SU-DHL-6 (cell line): ENCODE measurements around the gene WFDC10A.
"Not testable (repeated sequence)": the region's sequence is repeated elsewhere in the genome, so short reads cannot be mapped to it uniquely, and the experiment has no call there.

Experiments
- H2AFZ ChIP-seq: fragments of 200-600 bp; sonication (generic); 2 replicates; pipeline ENCODE4 v1.6.1; 2014; ENCODE audit warnings: low read depth, mild to moderate bottlenecking, moderate library complexity, mixed read lengths, antibody characterized with exemption, low read length; ENCODE audit not compliant: severe bottlenecking
- H3F3A ChIP-seq: fragments of 200-600 bp; shearing (Covaris generic); 2 replicates; pipeline ENCODE4 v1.6.0; 2016; ENCODE audit warnings: antibody characterized with exemption, mild to moderate bottlenecking; ENCODE audit not compliant: insufficient read depth
- H3K27ac ChIP-seq: fragments of 200-600 bp; sonication (generic); 2 replicates; pipeline ENCODE4 v1.5.1; 2016; ENCODE audit warnings: low read depth, mild to moderate bottlenecking, low read length, moderate library complexity, mixed read lengths
- H3K27me3 ChIP-seq: fragments of 200-600 bp; sonication (generic), shearing (Covaris generic); 2 replicates; pipeline ENCODE4 v1.6.0; 2014; ENCODE audit warnings: mild to moderate bottlenecking, low read length
- H3K36me3 ChIP-seq: fragments of 200-600 bp; sonication (generic); 2 replicates; pipeline ENCODE4 v1.6.1; 2014; ENCODE audit warnings: mild to moderate bottlenecking, low read length, mixed read lengths
- H3K4me2 ChIP-seq: fragments of 300-600, 200-600 bp; shearing (Covaris generic), sonication (generic); 2 replicates; pipeline ENCODE4 v1.6.0; 2014; ENCODE audit warnings: low read length, low read depth, mild to moderate bottlenecking; ENCODE audit not compliant: poor library complexity, severe bottlenecking
- H3K4me3 ChIP-seq: fragments of 200-600 bp; sonication (generic); 2 replicates; pipeline ENCODE4 v1.5.1; 2014; ENCODE audit warnings: antibody characterized with exemption, low read length, mild to moderate bottlenecking, mixed read lengths; ENCODE audit not compliant: insufficient read depth, poor library complexity, severe bottlenecking
- H3K79me2 ChIP-seq: fragments of 200-600 bp; sonication (generic); 2 replicates; pipeline ENCODE4 v1.6.1; 2014; ENCODE audit warnings: mild to moderate bottlenecking, low read length, moderate library complexity; ENCODE audit not compliant: insufficient read depth
- H3K9ac ChIP-seq: fragments of 200-600 bp; sonication (generic); 2 replicates; pipeline ENCODE4 v1.7.0; 2014; ENCODE audit warnings: mild to moderate bottlenecking, low read length
- H3K9me2 ChIP-seq: fragments of 200-600 bp; sonication (generic); replicated peaks from 2 replicates; pipeline ENCODE4 v1.6.1; 2014; ENCODE audit warnings: low read length; ENCODE audit not compliant: insufficient read depth
- H3K9me3 ChIP-seq: fragments of 200-600 bp; sonication (generic); 2 replicates; pipeline ENCODE4 v1.6.1; 2014; ENCODE audit warnings: low read length, mixed read lengths; ENCODE audit not compliant: insufficient read depth
- H4K20me1 ChIP-seq: fragments of 200-600 bp; sonication (generic); 2 replicates; pipeline ENCODE4 v1.6.1; 2014; ENCODE audit warnings: low read depth, mild to moderate bottlenecking, antibody characterized with exemption, low read length, moderate library complexity, mixed read lengths
- EZH2phosphoT487 ChIP-seq: fragments of 200-600 bp; sonication (generic), shearing (Covaris generic); conservative IDR thresholded peaks from 2 replicates; pipeline ENCODE4 v1.6.1; 2018; ENCODE audit warnings: mild to moderate bottlenecking, antibody characterized with exemption, low read length, moderate library complexity, mixed read lengths
- TF ChIP-seq, protein P1 (sequence below): fragments of 200-600 bp; sonication (generic); IDR thresholded peaks from one replicate; pipeline ENCODE4 v1.5.1; 2017; ENCODE audit warnings: antibody characterized with exemption, mild to moderate bottlenecking, low read length, moderate library complexity; ENCODE audit not compliant: insufficient read depth, poor library complexity, severe bottlenecking

Gene WFDC10A

DNA sequence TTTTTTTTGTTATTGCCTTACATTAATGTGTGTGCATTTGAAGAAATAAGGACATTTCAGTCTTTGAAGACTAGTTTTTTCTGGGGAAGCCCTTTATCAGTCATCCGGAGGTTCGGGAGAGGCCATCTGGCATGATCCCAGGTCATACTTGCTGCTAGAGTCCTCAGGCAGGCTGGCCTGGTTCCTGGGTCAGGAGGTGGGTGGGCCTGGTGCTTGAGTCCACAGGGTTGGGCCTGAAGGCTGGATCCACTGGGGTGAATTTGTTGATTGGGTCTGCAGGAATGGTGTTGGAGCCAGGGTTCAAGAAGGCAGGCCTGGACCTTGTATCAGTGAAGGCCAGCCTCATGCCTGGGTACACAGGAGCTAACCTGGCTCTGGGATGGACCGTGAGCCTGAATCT, 17.3 kb downstream of the WFDC10A start:
- Histone ChIP-seq H4K20me1 (no peaks in the 10 kb centered on the region), H3K27ac (no peak overlapping the region), H3K9me2 (no peaks in the 10 kb centered on the region), H3K4me3 (no peak overlapping the region), H3K27me3 (no peaks in the 10 kb centered on the region), H3K9ac (no peak overlapping the region), H2AFZ (no peak overlapping the region), H3K9me3 (no peaks in the 10 kb centered on the region), H3K36me3 (no peaks in the 10 kb centered on the region), H3K4me2 (no peak overlapping the region), H3F3A (no peaks in the 10 kb centered on the region), H3K79me2 (no peaks in the 10 kb centered on the region)
- TF ChIP-seq, protein P1, sequence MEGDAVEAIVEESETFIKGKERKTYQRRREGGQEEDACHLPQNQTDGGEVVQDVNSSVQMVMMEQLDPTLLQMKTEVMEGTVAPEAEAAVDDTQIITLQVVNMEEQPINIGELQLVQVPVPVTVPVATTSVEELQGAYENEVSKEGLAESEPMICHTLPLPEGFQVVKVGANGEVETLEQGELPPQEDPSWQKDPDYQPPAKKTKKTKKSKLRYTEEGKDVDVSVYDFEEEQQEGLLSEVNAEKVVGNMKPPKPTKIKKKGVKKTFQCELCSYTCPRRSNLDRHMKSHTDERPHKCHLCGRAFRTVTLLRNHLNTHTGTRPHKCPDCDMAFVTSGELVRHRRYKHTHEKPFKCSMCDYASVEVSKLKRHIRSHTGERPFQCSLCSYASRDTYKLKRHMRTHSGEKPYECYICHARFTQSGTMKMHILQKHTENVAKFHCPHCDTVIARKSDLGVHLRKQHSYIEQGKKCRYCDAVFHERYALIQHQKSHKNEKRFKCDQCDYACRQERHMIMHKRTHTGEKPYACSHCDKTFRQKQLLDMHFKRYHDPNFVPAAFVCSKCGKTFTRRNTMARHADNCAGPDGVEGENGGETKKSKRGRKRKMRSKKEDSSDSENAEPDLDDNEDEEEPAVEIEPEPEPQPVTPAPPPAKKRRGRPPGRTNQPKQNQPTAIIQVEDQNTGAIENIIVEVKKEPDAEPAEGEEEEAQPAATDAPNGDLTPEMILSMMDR, result no peak
- TF ChIP-seq EZH2phosphoT487, result no peak

DNA sequence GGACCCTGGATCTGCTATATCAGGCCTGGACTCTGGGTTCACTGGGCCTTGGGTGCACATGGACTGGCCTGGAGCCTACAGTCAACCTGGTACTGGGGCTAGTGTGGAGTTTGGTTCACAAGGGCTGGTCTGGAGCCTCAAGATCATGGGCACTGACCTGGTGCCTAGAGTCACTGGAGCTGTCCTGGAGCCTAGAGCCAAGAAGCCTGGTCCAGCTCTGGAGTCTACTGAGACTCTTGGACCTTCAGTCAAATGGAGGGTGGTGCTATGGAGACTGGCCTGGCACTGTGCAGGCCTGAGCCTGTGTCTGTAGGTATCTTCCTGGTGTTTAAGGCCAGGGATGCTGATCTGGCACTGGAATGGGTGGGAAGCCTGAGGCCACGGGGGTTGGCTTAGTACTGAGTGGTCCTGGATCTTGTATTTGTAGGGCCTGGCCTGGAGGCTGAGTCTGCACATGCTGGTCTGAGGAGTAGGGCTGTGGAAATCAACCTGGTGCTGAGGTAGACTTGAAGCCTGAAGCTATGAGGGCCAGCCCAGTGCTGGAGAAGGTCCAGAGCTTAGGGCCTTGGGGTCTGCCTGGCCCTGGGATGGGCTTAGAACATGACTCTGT, 18.0 kb downstream of the WFDC10A start:
- Histone ChIP-seq H3K9ac (no peak overlapping the region), H3K4me3 (no peak overlapping the region), H3K9me2 (no peaks in the 10 kb centered on the region), H3K4me2 (no peak overlapping the region), H2AFZ (no peak overlapping the region), H3K9me3 (no peaks in the 10 kb centered on the region), H4K20me1 (no peaks in the 10 kb centered on the region), H3K27ac (no peak overlapping the region), H3K27me3 (no peaks in the 10 kb centered on the region), H3K36me3 (no peaks in the 10 kb centered on the region), H3F3A (no peaks in the 10 kb centered on the region), H3K79me2 (no peaks in the 10 kb centered on the region)
- TF ChIP-seq, protein P1, result no peak
- no peak for TF ChIP-seq EZH2phosphoT487

DNA sequence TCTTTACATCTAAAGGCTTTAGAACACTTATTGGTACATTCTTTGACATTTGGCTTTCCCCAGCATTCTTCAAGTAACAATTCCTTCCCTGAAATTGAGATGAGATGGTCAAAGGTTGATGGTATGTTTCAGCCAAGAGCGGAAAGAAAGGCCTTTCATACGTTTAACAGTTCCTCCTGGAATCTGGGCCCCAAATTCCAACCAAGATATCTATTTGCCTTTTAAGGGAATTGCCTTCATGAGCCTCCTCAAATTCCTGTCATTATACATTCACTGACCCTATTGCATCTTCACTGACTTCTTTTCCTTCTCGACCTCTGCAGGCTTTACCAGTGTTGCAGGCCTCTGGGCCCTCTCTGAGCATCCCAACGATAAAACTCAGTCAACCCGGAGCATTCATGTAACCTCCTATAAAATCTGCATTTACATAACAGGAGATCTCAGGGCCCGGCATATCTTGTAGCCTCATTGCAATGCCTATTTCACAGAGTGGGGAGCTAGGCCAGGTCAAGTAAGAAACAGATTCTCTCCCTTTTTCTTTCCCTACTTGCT, 19.8 kb downstream of the WFDC10A start:
- Histone ChIP-seq H3K36me3 (no peaks in the 10 kb centered on the region), H3K79me2 (no peaks in the 10 kb centered on the region), H3K4me3 (no peak overlapping the region), H3K9ac (no peak overlapping the region), H3K27me3 (no peaks in the 10 kb centered on the region), H3K9me2 (no peaks in the 10 kb centered on the region), H2AFZ (no peak overlapping the region), H4K20me1 (no peaks in the 10 kb centered on the region), H3K27ac (no peak overlapping the region), H3F3A (no peaks in the 10 kb centered on the region), H3K4me2 (no peak overlapping the region), H3K9me3 (no peaks in the 10 kb centered on the region)
- TF ChIP-seq, protein P1, result no peak
- no peak for TF ChIP-seq EZH2phosphoT487

- not testable (repeated sequence) for H3K9me2 ChIP-seq, H3K9me3 ChIP-seq, H3K27ac ChIP-seq, H3K9ac ChIP-seq, H4K20me1 ChIP-seq, H3F3A ChIP-seq, H2AFZ ChIP-seq, H3K4me2 ChIP-seq, H3K79me2 ChIP-seq, H3K27me3 ChIP-seq, H3K4me3 ChIP-seq, H3K36me3 ChIP-seq
Observed at GRCh38 chr20:45651726-45652125, 22.2 kb downstream of the WFDC10A start.

DNA sequence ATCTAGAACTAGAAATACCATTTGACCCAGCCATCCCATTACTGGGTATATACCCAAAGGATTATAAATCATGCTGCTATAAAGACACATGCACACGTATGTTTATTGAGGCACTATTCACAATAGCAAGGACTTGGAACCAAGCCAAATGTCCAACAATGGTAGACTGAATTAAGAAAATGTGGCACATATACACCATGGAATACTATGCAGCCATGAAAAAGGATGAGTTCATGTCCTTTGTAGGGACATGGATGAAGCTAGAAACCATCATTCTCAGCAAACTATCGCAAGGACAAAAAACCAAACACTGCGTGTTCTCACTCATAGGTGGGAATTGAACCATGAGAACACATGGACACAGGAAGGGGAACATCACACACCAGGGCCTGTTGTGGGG, 27.5 kb downstream of the WFDC10A start:
- not testable (repeated sequence) for H3K9me3 ChIP-seq, H3K36me3 ChIP-seq, H3K27me3 ChIP-seq, H3K9me2 ChIP-seq, H3K79me2 ChIP-seq, H4K20me1 ChIP-seq, H3K4me2 ChIP-seq, H3F3A ChIP-seq, H3K4me3 ChIP-seq, H3K9ac ChIP-seq, H3K27ac ChIP-seq, H2AFZ ChIP-seq
